Lung (tissue), 12 donors: ENCODE results near the gene IL20RA. TPM values are rescaled to one million over a fixed set of nuclear protein-coding genes. Genes with fewer than 3 reads are reported as not detected.

Experiments
- ATAC-seq: fragments of 200-7000 bp; cut with Tn5 transposase; one replicate; pipeline ENCODE4 v1.9.1; 2020; ENCODE audit warnings: moderate number of reproducible peaks; ENCODE audit not compliant: insufficient read depth, low FRiP score
- DNase-seq, 3 donors: peaks; one replicate each; pipeline ENCODE4 v3.0.0-alpha.2; 2013 to 2017
- H3K27ac ChIP-seq, 2 donors: one replicate each; pipeline ENCODE4 v1.5.1; 2013; ENCODE audit warnings: mild to moderate bottlenecking in 2 of 2, moderate library complexity in 2 of 2, control low read depth in 1 of 2, inconsistent platforms in 1 of 2, low read depth in 1 of 2, low read length in 1 of 2
- H3K27me3 ChIP-seq, 3 donors: one replicate each; pipeline ENCODE4 v1.5.1; 2013; ENCODE audit warnings: low read length in 2 of 3; ENCODE audit not compliant: control insufficient read depth in 3 of 3, insufficient read depth in 3 of 3
- H3K36me3 ChIP-seq, 4 donors: one replicate each; pipeline ENCODE4 v1.5.1; 2013; ENCODE audit warnings: low read length in 4 of 4, mild to moderate bottlenecking in 1 of 4, moderate library complexity in 1 of 4; ENCODE audit not compliant: control insufficient read depth in 4 of 4, insufficient read depth in 4 of 4
- H3K4me1 ChIP-seq, 5 donors: one replicate each; pipeline ENCODE4 v1.5.1; 2013; ENCODE audit warnings: low read length in 5 of 5, mild to moderate bottlenecking in 2 of 5, moderate library complexity in 1 of 5; ENCODE audit not compliant: control insufficient read depth in 5 of 5, insufficient read depth in 5 of 5
- H3K4me3 ChIP-seq: one replicate; pipeline ENCODE4 v1.5.1; 2013; ENCODE audit warnings: mild to moderate bottlenecking, control low read depth, moderate library complexity
- H3K9ac ChIP-seq, 2 donors: one replicate each; pipeline ENCODE4 v1.5.1; 2013; ENCODE audit warnings: low read length in 2 of 2, control low read depth in 1 of 2; ENCODE audit not compliant: insufficient read depth in 1 of 2
- H3K9me3 ChIP-seq, 4 donors: one replicate each; pipeline ENCODE4 v1.5.1; 2013; ENCODE audit warnings: low read length in 3 of 4, mild to moderate bottlenecking in 1 of 4, moderate library complexity in 1 of 4; ENCODE audit not compliant: control insufficient read depth in 4 of 4, insufficient read depth in 3 of 4
- CTCF ChIP-seq: IDR thresholded peaks from 2 replicates; pipeline ENCODE4 v1.5.1; 2012; ENCODE audit warnings: mild to moderate bottlenecking; ENCODE audit errors: control extremely low read depth, extremely low read depth
- WGBS, 2 donors: extraction: QIAGEN DNeasy Blood & Tissue Kit; methylation state at CpG; one replicate each; pipeline ENCODE4 v1.1.7; 2013; 5-methylcytosine and 5-hydroxymethylcytosine counted together
- polyA plus RNA-seq, 2 donors: library from polyadenylated mRNA; stranded (reverse); fragments of 200-250 nt; gene quantifications; one replicate each; pipeline ENCODE4 v1.2.1, GENCODE V29; 2013
- total RNA-seq, 2 donors: library from RNA; depleted of rRNA in 1 of 2; stranded (reverse); fragments of >200 nt in 1 of 2; gene quantifications; one replicate each; pipeline ENCODE4 v1.2.1, GENCODE V29; 2014 to 2021
- donor health status: control.
- donor health status: control.
- donor health status: Bipolar disorder and iron deficiency.
- donor health status: healthy.
- donor health status: DM: yes; HTN: yes; CAD: no.

IL20RA gene
- total and polyA plus RNA-seq, 4 donors, result 3.7 to 16.2 (median 6.7) TPM

GRCh38 chr6:137036566-137037300 lies 8.0 kb downstream of the IL20RA start:
- Histone ChIP-seq H3K4me3 (no peak overlapping the region), H3K27ac (no peak overlapping the region), H3K27me3 (no peaks in the 10 kb centered on the region), H3K4me1 (no peaks in the 10 kb centered on the region), H3K36me3 (no peaks in the 10 kb centered on the region), H3K9ac (no peak overlapping the region), H3K9me3 (no peaks in the 10 kb centered on the region)
- ATAC-seq (no peak), DNase-seq (peak in 2 of 3 donors; percentile 31 to 75)
- WGBS, 2 donors, result 70 to 79% methylated on average over 6 of the region's 6 CpGs
- no peak for TF ChIP-seq CTCF

GRCh38 chr6:137033828-137034227 lies 10.9 kb downstream of the IL20RA start:
- no peaks in the 10 kb centered on the region for H3K36me3 ChIP-seq
- H3K4me3 ChIP-seq, result no peak overlapping the region
- DNase-seq (no peak), ATAC-seq (no peak)
- 21 to 65% methylated on average over 2 of the region's 2 CpGs for WGBS, 2 donors
- no peaks in the 10 kb centered on the region for H3K4me1 ChIP-seq
- no peak overlapping the region for H3K9ac ChIP-seq
- no peaks in the 10 kb centered on the region for H3K9me3 ChIP-seq
- no peak overlapping the region for H3K27ac ChIP-seq
- no peaks in the 10 kb centered on the region for H3K27me3 ChIP-seq
- no peak for TF ChIP-seq CTCF

- Histone ChIP-seq H3K9ac (no peak overlapping the region), H3K36me3 (no peaks in the 10 kb centered on the region), H3K4me3 (no peak overlapping the region), H3K27ac (no peak overlapping the region), H3K4me1 (no peaks in the 10 kb centered on the region), H3K27me3 (no peaks in the 10 kb centered on the region), H3K9me3 (no peaks in the 10 kb centered on the region)
- DNase-seq (no peak), ATAC-seq (no peak)
- TF ChIP-seq CTCF, result no peak
- WGBS, 2 donors, result 76 to 81% methylated on average over 3 of the region's 3 CpGs
Observed at GRCh38 chr6:137031122-137031521, 13.6 kb downstream of the IL20RA start.

- Histone ChIP-seq H3K36me3 (no peaks in the 10 kb centered on the region), H3K9ac (no peak overlapping the region), H3K27me3 (no peaks in the 10 kb centered on the region), H3K9me3 (no peaks in the 10 kb centered on the region), H3K27ac (no peak overlapping the region), H3K4me3 (no peak overlapping the region), H3K4me1 (no peaks in the 10 kb centered on the region)
- WGBS, 2 donors, result 49 to 50% methylated on average over 2 of the region's 2 CpGs
- TF ChIP-seq CTCF, result no peak
- ATAC-seq (no peak), DNase-seq (no peak)
Observed at GRCh38 chr6:137028912-137029311, 15.9 kb downstream of the IL20RA start.
